DMS153 treated with DMSO at 0.1 percent for 48 hours (cell line): ENCODE measurements around the gene CFAP45.

Experiments
- DNase-seq: peaks from one replicate; lab custom pipeline; 2025; ENCODE audit not compliant: unreplicated experiment; lab: John Stamatoyannopoulos, UW

Gene CFAP45

DNA sequence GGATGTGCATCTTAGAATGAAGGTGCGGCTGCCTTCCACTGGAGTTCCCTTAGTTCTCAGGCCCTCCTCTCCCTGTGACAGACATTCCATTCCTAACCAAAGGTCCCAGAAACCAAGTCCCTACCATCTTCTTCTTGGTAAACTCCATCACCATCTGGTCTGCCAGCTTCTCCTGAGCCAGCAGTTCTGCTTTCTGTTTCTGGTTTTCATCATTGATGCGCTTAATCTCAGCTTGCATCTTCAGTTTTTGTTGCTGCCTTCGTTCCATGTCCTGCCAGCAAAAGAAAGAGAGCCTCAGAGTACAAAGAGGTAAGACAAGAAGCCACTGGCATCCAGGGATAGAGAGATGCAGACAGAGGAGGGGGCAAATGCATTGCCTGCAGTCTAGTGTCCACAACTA is 19.5 kb downstream of the CFAP45 start:
- DNase-seq, result peak; percentile 24

- DNase-seq, result no peak
These were observed 20.0 kb downstream of the CFAP45 start for GRCh38 chr1:159879977-159880376.

GRCh38 chr1:159879136-159879535 is 20.8 kb downstream of the CFAP45 start:
- DNase-seq, result no peak

DNA sequence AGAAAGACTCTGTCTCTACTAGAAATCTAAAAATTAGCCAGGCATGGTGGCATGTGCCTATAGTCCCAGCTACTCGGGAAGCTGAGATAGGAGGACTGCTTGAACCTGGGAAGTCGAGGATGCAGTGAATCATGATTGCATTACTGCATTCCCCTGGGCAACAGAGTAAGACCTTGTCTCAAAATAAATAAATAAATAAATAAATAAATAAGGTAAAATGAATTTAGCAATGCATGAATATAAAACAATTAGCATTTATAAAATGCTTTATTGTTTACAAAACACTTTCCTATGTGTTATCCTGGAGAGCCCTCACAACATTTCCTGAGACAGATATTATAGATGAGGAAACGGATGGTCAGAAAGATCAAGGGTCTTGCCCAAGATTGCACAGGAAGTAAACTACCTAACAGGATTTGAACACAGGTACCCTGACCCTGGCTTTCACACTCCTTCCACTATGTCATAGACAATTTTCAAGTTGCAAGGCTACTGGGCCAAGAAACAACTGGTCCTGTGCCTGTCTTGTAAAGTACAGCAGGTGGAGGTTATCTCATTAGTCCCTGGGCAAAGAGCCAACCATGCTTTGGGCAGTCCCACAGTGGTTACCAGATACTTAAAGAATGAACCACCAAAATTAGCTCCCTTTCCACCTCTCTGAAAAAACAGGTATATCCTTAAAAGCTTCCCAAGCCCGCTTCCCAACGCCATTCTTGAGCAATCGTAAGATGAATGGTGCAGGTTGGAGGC is 22.1 kb downstream of the CFAP45 start:
- DNase-seq, result no peak

GRCh38 chr1:159873530-159874143 is 26.3 kb downstream of the CFAP45 start:
- no peak for DNase-seq

DNA sequence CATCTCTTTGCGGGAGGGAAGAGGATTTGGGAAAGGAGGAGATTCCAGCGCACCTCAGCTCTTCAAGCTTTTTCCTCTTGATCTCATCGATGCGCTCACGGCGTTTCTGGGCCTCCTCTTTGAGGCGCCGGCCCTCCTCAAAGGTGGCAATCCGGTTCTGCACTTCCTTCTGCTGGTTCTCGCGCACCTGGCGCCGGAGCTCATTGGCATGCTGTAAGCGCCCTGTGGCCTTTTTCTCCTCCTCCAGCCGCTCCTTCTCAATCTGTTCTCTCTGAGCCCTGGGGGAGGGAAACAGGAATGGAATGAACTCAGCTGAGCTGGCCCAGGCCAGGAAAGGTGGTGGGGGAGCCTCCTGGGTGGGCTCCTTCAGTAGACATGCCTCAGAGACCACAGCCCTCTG is 27.1 kb downstream of the CFAP45 start:
- DNase-seq, result no peak

DNA sequence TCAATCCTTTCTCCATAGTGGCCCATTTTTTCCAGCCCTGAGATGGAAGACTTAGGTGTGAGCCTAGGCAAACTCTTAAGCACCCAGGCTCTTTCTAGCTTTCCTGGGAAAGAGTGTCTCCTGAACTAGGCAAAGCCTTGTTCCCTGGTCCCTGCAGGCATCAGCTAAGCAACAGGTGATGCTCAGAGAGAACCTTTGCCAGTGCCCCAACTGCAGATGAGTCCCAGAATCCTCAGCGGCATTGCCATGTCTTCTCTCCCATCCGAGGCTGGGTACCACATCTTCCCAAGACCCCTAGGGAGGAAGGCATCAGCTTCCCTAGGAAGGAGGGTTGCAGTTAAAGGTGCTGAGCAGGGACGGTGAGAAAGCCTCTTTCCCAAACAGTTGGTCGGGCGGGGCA is 29.3 kb downstream of the CFAP45 start:
- no peak for DNase-seq

DNA sequence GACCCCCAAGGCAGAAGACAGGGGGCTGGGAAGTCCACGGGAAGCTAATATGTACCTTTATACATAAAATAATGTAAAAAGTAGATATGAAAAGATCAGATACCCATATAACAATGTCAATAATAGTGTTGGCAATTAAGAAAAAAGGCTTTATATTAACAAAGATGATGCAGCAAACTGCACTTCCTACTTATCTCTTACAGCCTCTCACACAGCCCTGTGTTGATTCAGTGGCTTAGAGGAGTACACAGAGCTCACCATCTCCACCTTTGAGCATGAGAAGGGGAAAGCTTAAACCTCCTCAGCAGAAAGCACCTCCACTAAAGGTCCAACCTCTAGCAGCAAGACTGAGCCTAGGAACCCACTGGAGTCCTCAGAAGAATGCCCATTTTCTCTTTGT is 30.4 kb downstream of the CFAP45 start:
- DNase-seq, result no peak

DNA sequence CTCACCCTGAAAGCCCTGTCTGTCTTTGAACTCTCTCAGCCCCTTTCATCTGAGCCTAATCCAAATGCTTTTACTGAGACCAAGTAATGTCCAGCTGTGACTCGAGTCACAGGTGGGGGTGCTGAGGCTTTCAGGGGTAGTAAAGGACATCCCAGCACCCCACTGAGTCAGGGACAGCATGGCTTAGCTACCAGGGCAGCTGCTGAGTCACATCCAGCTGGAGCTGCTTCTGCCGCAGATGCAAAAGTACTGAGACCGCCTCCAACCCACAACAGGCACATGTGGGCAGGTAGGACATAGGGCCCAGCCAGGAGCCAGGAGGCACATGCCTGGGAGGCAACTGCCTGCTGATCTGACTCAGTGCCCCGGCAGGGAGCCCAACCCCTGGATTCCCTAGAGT is 30.8 kb downstream of the CFAP45 start:
- DNase-seq, result no peak

- no peak for DNase-seq
These were observed 31.2 kb downstream of the CFAP45 start for GRCh38 chr1:159868766-159869165.

DNA sequence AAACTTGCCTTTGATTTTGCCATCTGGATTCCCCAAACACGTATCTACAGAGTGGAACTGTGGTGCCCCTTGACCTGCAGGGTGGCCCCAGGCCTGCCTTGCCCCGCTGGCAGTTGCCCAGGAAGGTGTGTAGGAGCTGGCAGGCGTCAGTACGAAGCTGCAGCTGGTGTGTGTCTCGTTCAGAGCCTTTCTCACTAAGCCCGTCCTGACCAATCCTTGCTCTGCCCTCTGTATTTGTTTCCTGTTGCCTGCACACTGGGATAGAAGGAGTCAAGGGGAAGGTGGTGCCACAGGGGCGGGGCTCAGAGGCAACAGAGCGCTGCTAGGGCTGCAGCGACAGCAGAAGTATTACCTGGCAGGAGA is 32.3 kb downstream of the CFAP45 start:
- peak; percentile 99 for DNase-seq

GRCh38 chr1:159866905-159867663 is 32.9 kb downstream of the CFAP45 start:
- no peak for DNase-seq

DNA sequence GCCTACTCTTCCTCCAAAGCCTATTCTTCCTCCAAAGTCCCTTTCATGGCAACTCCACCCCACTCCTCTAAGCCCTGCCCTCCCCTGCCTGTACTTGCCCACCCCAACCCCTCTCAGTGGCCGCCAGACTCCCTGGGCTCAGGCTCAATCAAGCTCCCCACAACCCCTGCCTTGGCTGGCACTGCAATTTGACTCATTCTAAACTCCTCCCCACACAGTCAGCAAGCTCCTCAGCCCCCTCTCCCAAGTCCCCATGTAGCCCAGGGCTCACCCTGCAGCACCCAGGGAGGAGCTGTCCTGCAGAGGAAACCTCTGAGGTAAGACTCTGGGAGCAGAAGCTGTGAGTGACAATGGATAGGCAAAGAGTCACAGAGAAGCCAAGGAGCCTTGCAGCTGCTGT is 33.9 kb downstream of the CFAP45 start:
- no peak for DNase-seq

GRCh38 chr1:159864262-159864661 is 35.7 kb downstream of the CFAP45 start:
- DNase-seq, result no peak

DNA sequence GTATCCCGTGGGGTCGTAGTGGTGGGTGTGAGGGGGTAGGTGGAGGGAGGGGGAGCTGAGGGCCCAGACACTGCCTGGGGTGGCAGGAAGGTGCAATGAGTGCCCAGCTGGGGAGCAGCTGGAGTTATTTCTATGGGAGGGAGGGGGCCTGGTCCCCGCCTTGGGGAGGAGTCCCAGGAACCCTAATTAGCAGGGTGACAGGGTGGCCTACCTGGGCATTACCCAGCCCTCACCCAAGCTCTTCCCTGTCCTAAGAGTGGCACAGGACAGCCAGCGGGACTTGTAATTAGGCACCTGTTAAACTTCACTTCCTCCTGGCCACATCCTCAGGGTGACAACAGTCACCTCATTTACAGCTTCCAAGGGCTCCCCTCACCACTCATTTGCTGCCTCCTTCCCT is 37.4 kb downstream of the CFAP45 start, which contains the start of gene VSIG8:
Gene VSIG8 (minus strand): TSS at position 101 of the 400 bp plus-strand sequence. CDS start 136 bp downstream, outside the sequence.
- DNase-seq, result no peak

- DNase-seq, result no peak
These were observed 37.9 kb downstream of the CFAP45 start for GRCh38 chr1:159862031-159862430.

DNA sequence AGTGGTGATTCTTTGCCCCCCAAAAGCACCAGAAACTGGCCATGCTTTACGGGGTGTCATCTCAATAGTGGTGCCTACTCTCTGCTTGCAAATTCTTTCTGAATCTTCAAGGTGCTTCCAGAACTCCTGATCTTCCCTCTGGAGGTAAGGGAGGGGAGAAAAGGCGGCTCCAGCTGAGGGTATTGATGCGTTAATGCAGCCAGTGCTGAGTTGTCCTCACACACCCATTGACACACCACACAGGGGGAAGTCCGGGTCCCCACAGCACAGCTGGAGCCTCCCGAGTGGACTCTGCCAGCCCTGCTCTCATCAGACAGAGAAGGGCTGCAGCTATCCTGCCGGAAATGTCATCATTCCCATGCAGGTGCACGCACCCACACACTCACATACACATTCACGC is 38.7 kb downstream of the CFAP45 start:
- DNase-seq, result no peak

DNA sequence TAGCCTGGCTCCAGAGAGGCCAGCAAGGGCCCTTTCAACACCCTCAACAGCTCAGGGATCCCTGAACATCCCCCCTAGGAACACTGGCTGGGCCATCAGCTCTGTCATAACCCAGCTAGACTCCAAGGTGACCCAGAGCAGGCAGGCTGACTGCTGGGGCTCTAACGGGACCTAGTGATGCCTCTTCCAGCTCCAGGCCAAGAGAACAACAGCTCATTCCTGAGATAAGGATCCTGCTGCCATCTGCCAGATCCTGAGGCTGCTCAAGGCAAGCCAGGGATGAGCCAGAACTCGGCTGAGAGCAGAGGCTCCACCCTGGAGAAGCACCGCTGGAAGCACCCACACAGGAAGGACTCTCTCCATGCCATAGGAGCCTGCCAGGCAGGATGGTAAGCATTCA is 39.5 kb downstream of the CFAP45 start:
- no peak for DNase-seq

GRCh38 chr1:159859767-159860322 is 40.1 kb downstream of the CFAP45 start:
- DNase-seq, result no peak

DNA sequence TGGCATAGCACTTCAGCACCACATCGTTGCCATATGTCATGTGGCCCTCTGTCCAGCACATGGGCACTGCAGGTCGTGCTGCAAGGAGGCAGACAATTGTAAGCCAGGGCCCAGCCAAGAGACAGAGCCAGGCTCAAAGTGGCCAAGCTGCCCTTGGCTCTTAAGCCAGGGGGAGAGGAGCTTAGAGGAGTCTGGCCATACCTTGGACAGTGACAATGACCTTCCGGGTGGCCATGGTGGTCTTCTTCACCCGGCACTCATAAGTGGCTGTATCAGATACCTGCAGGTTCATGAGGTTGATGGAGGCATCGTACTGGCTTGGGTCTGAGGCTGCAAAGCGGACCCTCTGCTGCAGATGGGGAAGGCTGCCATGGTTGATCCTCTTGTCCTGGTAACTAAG is 42.1 kb downstream of the CFAP45 start:
- no peak for DNase-seq

GRCh38 chr1:159856576-159856975 is 43.4 kb downstream of the CFAP45 start:
- DNase-seq, result no peak

DNA sequence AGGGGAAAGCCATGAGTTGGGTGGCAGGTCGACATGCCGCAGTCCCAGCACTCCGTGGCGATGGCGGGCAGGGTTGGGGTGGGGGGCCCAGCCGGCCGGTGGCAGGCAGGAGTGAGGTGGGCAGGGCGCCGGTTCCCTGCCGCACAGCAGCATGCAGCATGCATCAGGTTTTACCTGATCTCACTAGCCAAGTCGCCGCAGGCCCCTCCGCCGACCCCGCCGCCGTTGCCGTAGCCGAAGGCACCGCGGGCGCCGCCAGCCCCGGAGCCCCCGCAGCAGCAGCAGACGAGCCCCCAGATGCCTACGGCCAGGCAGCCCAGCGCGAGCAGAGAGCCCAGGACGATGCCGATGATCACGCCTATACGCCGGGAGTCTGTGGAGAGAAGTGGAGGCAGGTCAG is 44.3 kb downstream of the CFAP45 start:
- no peak for DNase-seq
